GM12878 (cell line): ENCODE measurements around the gene CTPS1. TPM values are rescaled to one million over a fixed set of nuclear protein-coding genes. Genes with fewer than 3 reads are reported as not detected.

Source experiments
- ATAC-seq: fragments of 200-7000 bp; cut with Tn5 transposase; 3 replicates; pipeline ENCODE4 v1.9.1; 2020; ENCODE audit warnings: mild to moderate bottlenecking, moderate library complexity
- BruUV-seq: library from RNA; stranded (reverse); fragments of 400-500 nt; replicated peaks from 2 replicates; lab custom pipeline; 2021; lab: Mats Ljungman, UMichigan
- CTCF ChIA-PET: fragments of 300-600 bp; sonication (Branson Sonifier 250); formaldehyde crosslinking; extraction: SDS; loops from one replicate; lab custom pipeline; 2021; ENCODE audit warnings: inconsistent platforms; lab: Yijun Ruan, JAX
- POLR2A ChIA-PET: fragments of 350-600 bp; formaldehyde crosslinking; extraction: SDS; loops from one replicate; lab custom pipeline; 2021; ENCODE audit warnings: inconsistent platforms; lab: Charles Lee
- RAD21 ChIA-PET: fragments of 300-600 bp; sonication (Branson Sonifier 250); formaldehyde crosslinking; loops from one replicate; lab custom pipeline; 2023; ENCODE audit warnings: antibody characterized with exemption; ENCODE audit not compliant: unreplicated experiment; lab: Charles Lee
- SMC1A ChIA-PET: fragments of 300-600 bp; sonication (Branson Sonifier 250); formaldehyde crosslinking; loops from one replicate; lab custom pipeline; 2023; ENCODE audit not compliant: unreplicated experiment, uncharacterized antibody; lab: Charles Lee
- DNase-seq: peaks from one replicate; pipeline ENCODE4 v3.0.0-alpha.2; 2011; ENCODE audit warnings: low read depth, low spot score
- FAIRE-seq: peaks from 3 replicates; lab custom pipeline; 2011; peaks lifted over from hg19 to GRCh38; lab: Jason Lieb, UNC
- H2AFZ ChIP-seq: 2 replicates; pipeline ENCODE4 v1.6.0; 2011; ENCODE audit warnings: low read depth, low read length, control low read depth; ENCODE audit not compliant: control insufficient read depth
- H3K27ac ChIP-seq: 2 replicates; pipeline ENCODE4 v1.5.1; 2011; ENCODE audit warnings: control low read depth; ENCODE audit not compliant: control insufficient read depth, insufficient read depth
- H3K27me3 ChIP-seq, 2 experiments: replicated peaks in 1 of 2; 2 replicates each; pipeline versions ENCODE4 v1.6.0 to v1.6.1; 2011; ENCODE audit warnings: low read length in 1 of 2; ENCODE audit not compliant: control insufficient read depth in 2 of 2, insufficient read depth in 2 of 2
- H3K36me3 ChIP-seq, 2 experiments: 2 replicates each; pipeline ENCODE4 v1.5.1; 2011; ENCODE audit warnings: low read length in 1 of 2; ENCODE audit not compliant: control insufficient read depth in 2 of 2, insufficient read depth in 2 of 2
- H3K4me1 ChIP-seq: 2 replicates; pipeline ENCODE4 v1.6.1; 2011; ENCODE audit warnings: mild to moderate bottlenecking, low read length, moderate library complexity, mixed read lengths; ENCODE audit not compliant: control insufficient read depth, insufficient read depth
- H3K4me2 ChIP-seq: 2 replicates; pipeline ENCODE4 v1.6.0; 2011; ENCODE audit warnings: control low read depth; ENCODE audit not compliant: control insufficient read depth, insufficient read depth
- H3K4me3 ChIP-seq: fragments of 200-600 bp; sonication (generic); 2 replicates; pipeline ENCODE4 v1.5.1; 2016
- H3K79me2 ChIP-seq: 2 replicates; pipeline ENCODE4 v1.6.0; 2011; ENCODE audit warnings: low read length; ENCODE audit not compliant: control insufficient read depth, insufficient read depth
- H3K9ac ChIP-seq: 2 replicates; pipeline ENCODE4 v1.8.0; 2011; ENCODE audit warnings: low read length, control low read depth, mixed read lengths; ENCODE audit not compliant: control insufficient read depth, insufficient read depth
- H3K9me3 ChIP-seq: replicated peaks from 3 replicates; pipeline ENCODE4 v1.5.1; 2011; ENCODE audit warnings: mild to moderate bottlenecking, low read length; ENCODE audit not compliant: control insufficient read depth, insufficient read depth
- H4K20me1 ChIP-seq: 2 replicates; pipeline ENCODE4 v1.6.0; 2011; ENCODE audit not compliant: control insufficient read depth, insufficient read depth
- BCL11A ChIP-seq: IDR thresholded peaks from 2 replicates; pipeline ENCODE4 v1.6.1; 2011; ENCODE audit warnings: low read depth, low read length
- CREM ChIP-seq: IDR thresholded peaks from 2 replicates; pipeline ENCODE4 v1.6.1; 2014; ENCODE audit warnings: antibody characterized with exemption, low read depth
- EP300 ChIP-seq, 2 experiments: fragments of 150-350 bp in 1 of 2; IDR thresholded peaks; 2 replicates each; pipeline ENCODE4 v1.6.1; 2011 to 2012; ENCODE audit warnings: low read depth in 2 of 2, low read length in 2 of 2, borderline replicate concordance in 1 of 2, improper control_type of control experiment in 1 of 2, inconsistent platforms in 1 of 2; ENCODE audit not compliant: control insufficient read depth in 1 of 2
- KDM1A ChIP-seq: fragments of 200-600 bp; sonication (generic); IDR thresholded peaks from 2 replicates; pipeline ENCODE4 v1.6.1; 2016; ENCODE audit warnings: borderline replicate concordance
- MEF2A ChIP-seq: IDR thresholded peaks from 2 replicates; pipeline ENCODE4 v1.6.1; 2011; ENCODE audit warnings: low read depth, mild to moderate bottlenecking, low read length, moderate library complexity; ENCODE audit not compliant: insufficient read depth
- POLR2AphosphoS5 ChIP-seq: IDR thresholded peaks from 2 replicates; pipeline ENCODE4 v1.6.1; 2011; ENCODE audit warnings: mild to moderate bottlenecking, low read length, inconsistent platforms
- POU2F2 ChIP-seq: IDR thresholded peaks from 3 replicates; pipeline ENCODE4 v1.6.1; 2011; ENCODE audit warnings: low read depth, mild to moderate bottlenecking, low read length, borderline replicate concordance
- RAD51 ChIP-seq: fragments of 450-650 bp; IDR thresholded peaks from 2 replicates; pipeline ENCODE4 v1.6.1; 2016; ENCODE audit warnings: moderate library complexity, mild to moderate bottlenecking, inconsistent platforms
- RFX5 ChIP-seq: IDR thresholded peaks from 2 replicates; pipeline ENCODE4 v1.6.1; 2011; ENCODE audit warnings: low read depth, low read length, improper control_type of control experiment
- RUNX3 ChIP-seq: IDR thresholded peaks from 2 replicates; pipeline ENCODE4 v1.6.1; 2012; ENCODE audit warnings: low read length, inconsistent platforms
- WGBS: methylation state at CpG from one replicate; pipeline ENCODE4 v1.1.6; 2016; ENCODE audit warnings: low lambda C conversion rate; ENCODE audit not compliant: insufficient replicate concordance, insufficient coverage; ENCODE audit errors: missing lambda C conversion rate; 5-methylcytosine and 5-hydroxymethylcytosine counted together
- in situ Hi-C: fragments of 300-500 bp; cut with MboI; formaldehyde crosslinking; loops from 9 replicates; pipeline ENCODE4 v1.14.3; 2018; ENCODE audit warnings: mixed read lengths
- intact Hi-C: fragments of 100-400 bp; cut with micrococcal nuclease; formaldehyde crosslinking; loops from one replicate; pipeline ENCODE4 v1.14.2; 2022; ENCODE audit not compliant: unreplicated experiment
- polyA plus RNA-seq, 11 experiments: library from polyadenylated mRNA; depleted of rRNA in 4 of 11; unstranded in 6 of 11; stranded (reverse) in 5 of 11; fragments of >200 nt; fragmentation: Nextera tagmentation in 4 of 11; fragmentation: Illumina TruSeq in 1 of 11; extraction: Ambion mirVana in 4 of 11; extraction: Trizol in 1 of 11; gene quantifications; 1 replicate in 1 of 11; 2 replicates in 10 of 11; pipeline versions ENCODE4 v1.2.1 to v1.2.3, GENCODE V29; 2011 to 2016; ENCODE audit warnings: inconsistent platforms in 2 of 11, missing spikeins in 2 of 11, low read depth in 1 of 11
- total RNA-seq, 4 experiments: library from RNA; depleted of rRNA in 3 of 4; stranded (reverse); fragments of >200 nt in 3 of 4; fragmentation: Illumina TruSeq in 1 of 4; extraction: Trizol in 1 of 4; gene quantifications; 2 replicates each; pipeline versions ENCODE4 v1.2.1 to v1.2.3, GENCODE V29; 2013 to 2021
- TF ChIP-seq, protein P1 (sequence below): fragments of 450-650 bp; formaldehyde crosslinking; IDR thresholded peaks from 2 replicates; pipeline ENCODE4 v1.4.0; 2022; ENCODE audit warnings: mild to moderate bottlenecking, moderate library complexity
- TF ChIP-seq, protein P2 (sequence below): fragments of 450-650 bp; IDR thresholded peaks from 2 replicates; pipeline ENCODE4 v1.6.1; 2016; ENCODE audit warnings: mild to moderate bottlenecking
- TF ChIP-seq, protein P3 (sequence below): fragments of 150-350 bp; IDR thresholded peaks from 2 replicates; pipeline ENCODE4 v1.6.1; 2014; ENCODE audit warnings: mild to moderate bottlenecking, low read depth, low read length

The CTPS1 gene
- total and polyA plus RNA-seq, 10 of the 15 experiments (the other 5 are each of a cell fraction or from before 2014, with no cell fraction given), result 27.5 to 106 (median 62.8) TPM

DNA sequence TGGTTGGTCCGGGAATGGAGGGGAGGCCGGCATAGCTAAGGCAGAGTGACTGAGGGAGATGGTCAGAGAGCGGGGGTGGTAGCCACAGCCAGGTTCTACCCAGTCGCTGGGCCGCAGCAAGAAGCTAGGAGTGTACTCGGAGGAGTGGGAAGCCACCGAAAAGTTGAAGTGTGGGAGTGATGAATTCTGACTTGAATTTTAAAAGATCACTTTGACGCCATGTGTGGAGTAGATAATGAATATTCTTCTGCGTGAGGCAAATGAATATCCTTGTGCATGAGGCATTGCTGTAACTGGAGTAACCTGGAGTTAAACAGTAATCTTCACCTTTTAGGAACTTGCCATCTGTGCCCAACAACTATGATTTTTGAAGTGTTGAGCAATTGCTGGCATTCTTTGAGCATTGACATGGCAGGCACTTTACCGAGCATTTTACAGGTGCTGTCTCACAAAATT, 6.9 kb downstream of the CTPS1 start (continued):
- TF ChIP-seq RFX5 (no peak), RUNX3 (no peak), KDM1A (no peak), BCL11A (no peak), POLR2AphosphoS5 (no peak), POU2F2 (no peak), EP300 (IDR thresholded peaks at IDR 0.05; ENCODE audit: borderline replicate concordance in 1 of 2, control insufficient read depth in 1 of 2, low read depth in 2 of 2, low read length in 2 of 2) (no peak)
- TF ChIP-seq, protein P1, sequence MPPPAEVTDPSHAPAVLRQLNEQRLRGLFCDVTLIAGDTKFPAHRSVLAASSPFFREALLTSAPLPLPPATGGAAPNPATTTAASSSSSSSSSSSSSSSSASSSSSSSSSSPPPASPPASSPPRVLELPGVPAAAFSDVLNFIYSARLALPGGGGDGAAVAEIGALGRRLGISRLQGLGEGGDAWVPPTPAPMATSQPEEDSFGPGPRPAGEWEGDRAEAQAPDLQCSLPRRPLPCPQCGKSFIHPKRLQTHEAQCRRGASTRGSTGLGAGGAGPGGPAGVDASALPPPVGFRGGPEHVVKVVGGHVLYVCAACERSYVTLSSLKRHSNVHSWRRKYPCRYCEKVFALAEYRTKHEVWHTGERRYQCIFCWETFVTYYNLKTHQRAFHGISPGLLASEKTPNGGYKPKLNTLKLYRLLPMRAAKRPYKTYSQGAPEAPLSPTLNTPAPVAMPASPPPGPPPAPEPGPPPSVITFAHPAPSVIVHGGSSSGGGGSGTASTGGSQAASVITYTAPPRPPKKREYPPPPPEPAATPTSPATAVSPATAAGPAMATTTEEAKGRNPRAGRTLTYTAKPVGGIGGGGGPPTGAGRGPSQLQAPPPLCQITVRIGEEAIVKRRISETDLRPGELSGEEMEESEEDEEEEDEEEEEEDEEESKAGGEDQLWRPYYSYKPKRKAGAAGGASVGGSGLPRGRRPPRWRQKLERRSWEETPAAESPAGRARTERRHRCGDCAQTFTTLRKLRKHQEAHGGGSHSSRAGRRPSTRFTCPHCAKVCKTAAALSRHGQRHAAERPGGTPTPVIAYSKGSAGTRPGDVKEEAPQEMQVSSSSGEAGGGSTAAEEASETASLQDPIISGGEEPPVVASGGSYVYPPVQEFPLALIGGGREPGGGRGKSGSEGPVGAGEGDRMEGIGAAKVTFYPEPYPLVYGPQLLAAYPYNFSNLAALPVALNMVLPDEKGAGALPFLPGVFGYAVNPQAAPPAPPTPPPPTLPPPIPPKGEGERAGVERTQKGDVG (CRISPR knock-in tag), result no peak
- TF ChIP-seq, all 136 proteins: peak for 0

DNA sequence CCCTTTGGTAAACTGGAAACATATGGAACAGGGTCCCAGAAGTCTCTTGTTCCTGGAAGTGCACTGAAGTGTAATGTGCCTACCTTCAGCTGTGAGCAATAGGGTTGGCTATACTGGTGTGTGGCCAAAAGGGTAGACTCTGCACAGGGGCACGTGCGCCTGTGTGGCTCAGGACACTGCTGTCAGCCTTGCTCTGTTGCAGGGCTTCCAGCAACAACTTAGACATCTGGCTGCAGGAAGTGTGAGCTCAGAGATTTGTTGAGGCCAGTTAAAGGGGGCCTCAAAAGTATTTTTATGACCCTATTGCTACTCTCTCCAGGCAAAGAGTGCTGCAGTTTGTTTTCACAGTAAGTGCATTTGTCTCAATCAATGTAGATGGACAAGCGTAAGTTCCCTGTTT, 7.5 kb downstream of the CTPS1 start:
- DNase-seq, result no peak
- Histone ChIP-seq H3K36me3 (peaks cover 18 to 29% of the 10 kb centered on the region in 2 experiments), H3K4me1 (no peaks in the 10 kb centered on the region), H3K4me3 (no peak overlapping the region), H3K4me2 (no peak overlapping the region), H3K27me3 (no peaks in the 10 kb centered on the region), H3K9me3 (no peaks in the 10 kb centered on the region), H4K20me1 (no peaks in the 10 kb centered on the region; the same call in 1 of the 2 replicates), H3K27ac (no peak overlapping the region), H3K9ac (no peak overlapping the region), H3K79me2 (peaks cover 22% of the 10 kb centered on the region), H2AFZ (no peak overlapping the region)
- no peak; the same call in 2 of the 3 replicates for ATAC-seq
- CTCF ChIA-PET, result interaction anchor here (1.2 to 1.4 kb wide), 2 partner anchors 15 to 22 kb away, joined by 3 read pairs; no protein-coding TSS in a partner anchor
- no TSS peak for BruUV-seq
- RAD21 ChIA-PET, result no interaction called here
- FAIRE-seq, result no peak
- WGBS, result 95% methylated on average over 3 of the region's 3 CpGs
- intact Hi-C loops, result no loop called here
- SMC1A ChIA-PET, result interaction anchor here (1.0 kb wide), 1 partner anchor 9 kb away, joined by 3 read pairs; no protein-coding TSS in a partner anchor
- in situ Hi-C loops, result no loop called here
- TF ChIP-seq, protein P2, sequence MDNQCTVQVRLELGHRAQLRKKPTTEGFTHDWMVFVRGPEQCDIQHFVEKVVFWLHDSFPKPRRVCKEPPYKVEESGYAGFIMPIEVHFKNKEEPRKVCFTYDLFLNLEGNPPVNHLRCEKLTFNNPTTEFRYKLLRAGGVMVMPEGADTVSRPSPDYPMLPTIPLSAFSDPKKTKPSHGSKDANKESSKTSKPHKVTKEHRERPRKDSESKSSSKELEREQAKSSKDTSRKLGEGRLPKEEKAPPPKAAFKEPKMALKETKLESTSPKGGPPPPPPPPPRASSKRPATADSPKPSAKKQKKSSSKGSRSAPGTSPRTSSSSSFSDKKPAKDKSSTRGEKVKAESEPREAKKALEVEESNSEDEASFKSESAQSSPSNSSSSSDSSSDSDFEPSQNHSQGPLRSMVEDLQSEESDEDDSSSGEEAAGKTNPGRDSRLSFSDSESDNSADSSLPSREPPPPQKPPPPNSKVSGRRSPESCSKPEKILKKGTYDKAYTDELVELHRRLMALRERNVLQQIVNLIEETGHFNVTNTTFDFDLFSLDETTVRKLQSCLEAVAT, result no peak
- no peak for TF ChIP-seq MEF2A
- TF ChIP-seq RAD51, result no peak
- TF ChIP-seq CREM, result no peak
- TF ChIP-seq, protein P3, sequence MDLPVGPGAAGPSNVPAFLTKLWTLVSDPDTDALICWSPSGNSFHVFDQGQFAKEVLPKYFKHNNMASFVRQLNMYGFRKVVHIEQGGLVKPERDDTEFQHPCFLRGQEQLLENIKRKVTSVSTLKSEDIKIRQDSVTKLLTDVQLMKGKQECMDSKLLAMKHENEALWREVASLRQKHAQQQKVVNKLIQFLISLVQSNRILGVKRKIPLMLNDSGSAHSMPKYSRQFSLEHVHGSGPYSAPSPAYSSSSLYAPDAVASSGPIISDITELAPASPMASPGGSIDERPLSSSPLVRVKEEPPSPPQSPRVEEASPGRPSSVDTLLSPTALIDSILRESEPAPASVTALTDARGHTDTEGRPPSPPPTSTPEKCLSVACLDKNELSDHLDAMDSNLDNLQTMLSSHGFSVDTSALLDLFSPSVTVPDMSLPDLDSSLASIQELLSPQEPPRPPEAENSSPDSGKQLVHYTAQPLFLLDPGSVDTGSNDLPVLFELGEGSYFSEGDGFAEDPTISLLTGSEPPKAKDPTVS, result no peak
- POLR2A ChIA-PET, result no interaction called here
